ENCODE data around the gene MOCS3. TPM values are rescaled to one million over a fixed set of nuclear protein-coding genes. Genes with fewer than 3 reads are reported as not detected.
"Not testable (repeated sequence)": the region's sequence is repeated elsewhere in the genome, so short reads cannot be mapped to it uniquely, and the experiment has no call there.

Gene MOCS3
- total RNA-seq, 5 donors from 2014 or later (not counting 1 experiment from before 2014, with no cell fraction given) = 2.6 to 8.3 (median 7.6) TPM

DNA sequence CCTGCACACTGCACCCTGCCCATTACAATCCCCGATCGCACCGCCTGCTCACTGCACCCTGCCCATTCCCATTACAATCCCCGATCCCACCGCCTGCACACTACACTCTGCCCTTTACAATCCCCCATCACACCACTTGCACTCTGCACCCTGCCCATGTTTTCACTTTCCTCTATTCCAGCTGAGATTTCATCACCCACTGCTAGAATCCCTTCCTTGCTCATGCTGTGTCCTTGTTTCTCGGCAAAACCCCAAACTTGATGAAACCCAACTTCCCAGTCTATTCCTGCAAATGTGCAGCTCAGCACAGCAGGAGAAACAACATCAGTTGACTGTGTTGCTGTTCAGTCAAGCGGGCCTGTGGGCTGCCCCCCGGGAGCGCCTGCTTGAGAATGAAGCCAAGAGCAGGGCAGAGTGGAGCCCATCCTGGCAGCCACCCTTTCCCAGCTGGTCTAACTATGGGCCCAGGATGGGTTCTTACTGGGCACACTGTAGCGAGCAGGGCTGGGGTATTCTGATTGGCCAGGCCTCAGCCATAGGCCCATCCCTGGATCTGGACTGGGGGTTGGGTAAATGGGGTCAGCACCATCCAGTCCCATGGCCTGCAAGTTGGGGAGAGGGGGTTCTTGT is 17.2 kb downstream of the MOCS3 start:
- Histone ChIP-seq H3K4me3 (ENCODE audit: control insufficient read depth in 1 of 2, extremely low read depth in 1 of 2, low read length in 1 of 2) (no peak overlapping the region), H3K9me3 (no peaks in the 10 kb centered on the region), H3K27ac (ENCODE audit: low read length) (no peak overlapping the region), H3K36me3 (ENCODE audit: control insufficient read depth in 2 of 2, extremely low read depth in 1 of 2, insufficient read depth in 1 of 2, low read length in 1 of 2) (no peaks in the 10 kb centered on the region), H3K27me3 (replicated peaks in 1 of 2; ENCODE audit: control insufficient read depth in 2 of 2, extremely low read depth in 1 of 2, insufficient read depth in 2 of 2, low read length in 1 of 2) (peaks cover 0 to 27% of the 10 kb centered on the region in 2 experiments), H3K4me1 (ENCODE audit: control insufficient read depth in 1 of 2, extremely low read depth in 1 of 2, insufficient read depth in 2 of 2, low read length in 2 of 2) (no peaks in the 10 kb centered on the region)
- 94% methylated on average over 10 of the region's 10 CpGs for WGBS (ENCODE audit: insufficient coverage)
- Mint-ChIP-seq H3K27ac (no peak overlapping the region), H3K36me3 (no peaks in the 10 kb centered on the region), H3K4me1 (peaks cover 0 to 4% (median 2%) of the 10 kb centered on the region in 3 donors), H3K27me3 (peaks cover 35 to 41% of the 10 kb centered on the region in 2 donors), H3K4me3 (no peak overlapping the region), H3K9me3 (no peaks in the 10 kb centered on the region)
- CTCF ChIA-PET = no interaction called here
- POLR2A ChIA-PET = no interaction called here
- DNase-seq = no peak
- ATAC-seq (replicated peaks in 1 of 4) = no peak

DNA sequence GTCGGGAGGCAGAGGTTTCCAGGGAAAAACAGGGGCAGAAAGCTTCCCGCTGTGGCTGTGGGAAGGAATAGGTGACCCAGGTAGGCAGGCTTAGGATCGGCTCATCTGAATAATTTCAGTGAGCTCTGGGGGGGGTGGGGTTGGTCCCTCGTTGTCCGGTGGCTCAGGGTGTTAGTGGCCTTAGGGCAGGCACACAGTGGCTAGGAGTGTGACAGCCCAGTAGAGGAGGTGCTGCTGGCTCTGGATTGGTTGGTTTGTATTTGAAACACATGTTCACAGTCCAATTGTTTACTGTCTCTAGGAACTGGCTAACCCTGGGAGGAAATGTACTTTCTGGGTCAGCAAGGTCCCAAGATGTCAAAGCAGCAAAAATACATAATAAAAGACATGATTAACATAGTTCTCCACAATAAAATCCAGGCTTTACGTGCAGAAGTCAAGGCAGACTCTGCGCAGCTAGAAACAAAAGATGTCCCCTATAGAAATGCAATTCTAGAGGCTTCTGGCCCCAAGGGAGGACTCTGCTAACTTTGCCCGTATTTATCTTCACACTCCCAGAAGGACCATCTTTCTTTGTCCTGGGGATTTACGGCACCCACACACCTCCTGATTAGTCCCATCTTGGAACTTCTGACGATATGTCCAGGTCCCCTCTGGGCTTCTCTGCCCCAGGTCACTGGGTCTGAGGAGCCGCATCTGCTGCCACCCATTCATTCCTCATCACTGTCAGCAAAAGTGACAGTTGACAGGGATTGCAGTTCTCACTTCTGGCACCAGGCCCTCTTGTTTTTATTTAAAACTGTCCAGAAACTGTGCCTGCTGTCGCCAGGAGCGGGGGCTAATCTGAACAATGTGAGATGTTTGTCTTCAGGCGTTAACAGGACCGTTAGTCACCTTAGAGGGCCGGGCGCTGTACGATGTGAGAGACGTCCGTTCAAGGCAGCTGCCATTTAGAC is 18.7 kb downstream of the MOCS3 start:
- ChIA-PET POLR2A (interaction anchor here in 1 of 2 donors (0.6 kb wide), 1 partner anchor 894 kb away, joined by 3 read pairs; no protein-coding TSS in a partner anchor), CTCF (interaction anchor here in 1 of 2 donors (0.6 kb wide), 1 partner anchor 255 kb away, joined by 4 read pairs; no protein-coding TSS in a partner anchor)
- Histone ChIP-seq H3K4me1 (ENCODE audit: control insufficient read depth in 1 of 2, extremely low read depth in 1 of 2, insufficient read depth in 2 of 2, low read length in 2 of 2) (peaks cover 0 to 4% of the 10 kb centered on the region in 2 experiments), H3K9me3 (no peaks in the 10 kb centered on the region), H3K27me3 (replicated peaks in 1 of 2; ENCODE audit: control insufficient read depth in 2 of 2, extremely low read depth in 1 of 2, insufficient read depth in 2 of 2, low read length in 1 of 2) (peaks cover 0 to 36% of the 10 kb centered on the region in 2 experiments), H3K27ac (ENCODE audit: low read length) (no peak overlapping the region), H3K4me3 (ENCODE audit: control insufficient read depth in 1 of 2, extremely low read depth in 1 of 2, low read length in 1 of 2) (no peak overlapping the region), H3K36me3 (ENCODE audit: control insufficient read depth in 2 of 2, extremely low read depth in 1 of 2, insufficient read depth in 1 of 2, low read length in 1 of 2) (no peaks in the 10 kb centered on the region)
- ATAC-seq (replicated peaks in 1 of 4) (no peak), DNase-seq (no peak)
- Mint-ChIP-seq H3K4me1 (peaks cover 4% of the 10 kb centered on the region in 3 donors), H3K27me3 (peaks cover 40 to 47% of the 10 kb centered on the region in 2 donors), H3K4me3 (no peak overlapping the region), H3K36me3 (no peaks in the 10 kb centered on the region), H3K9me3 (no peaks in the 10 kb centered on the region), H3K27ac (no peak overlapping the region)
- 77% methylated on average over 17 of the region's 20 CpGs for WGBS (ENCODE audit: insufficient coverage)

DNA sequence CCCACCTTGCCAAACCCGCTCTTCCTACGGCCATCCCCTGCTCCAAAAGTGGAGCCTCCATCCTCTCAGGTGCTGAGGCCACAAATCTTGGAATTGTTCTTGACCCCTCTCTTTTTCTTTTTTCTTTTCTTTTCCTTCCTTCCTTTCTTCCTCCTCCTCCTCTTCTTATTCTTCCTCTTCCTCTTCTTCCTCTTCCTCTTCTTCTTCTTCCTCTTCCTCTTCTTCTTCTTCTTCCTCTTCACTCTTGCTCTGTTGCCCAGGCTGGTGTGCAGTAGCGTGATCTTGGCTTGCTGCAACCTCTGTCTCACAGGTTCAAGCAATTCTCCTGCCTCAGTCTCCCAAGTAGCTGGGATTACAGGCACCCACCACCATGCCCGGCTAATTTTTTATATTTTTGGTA is 19.9 kb downstream of the MOCS3 start:
- WGBS (ENCODE audit: insufficient coverage) = 100% methylated on average over 2 of the region's 4 CpGs

DNA sequence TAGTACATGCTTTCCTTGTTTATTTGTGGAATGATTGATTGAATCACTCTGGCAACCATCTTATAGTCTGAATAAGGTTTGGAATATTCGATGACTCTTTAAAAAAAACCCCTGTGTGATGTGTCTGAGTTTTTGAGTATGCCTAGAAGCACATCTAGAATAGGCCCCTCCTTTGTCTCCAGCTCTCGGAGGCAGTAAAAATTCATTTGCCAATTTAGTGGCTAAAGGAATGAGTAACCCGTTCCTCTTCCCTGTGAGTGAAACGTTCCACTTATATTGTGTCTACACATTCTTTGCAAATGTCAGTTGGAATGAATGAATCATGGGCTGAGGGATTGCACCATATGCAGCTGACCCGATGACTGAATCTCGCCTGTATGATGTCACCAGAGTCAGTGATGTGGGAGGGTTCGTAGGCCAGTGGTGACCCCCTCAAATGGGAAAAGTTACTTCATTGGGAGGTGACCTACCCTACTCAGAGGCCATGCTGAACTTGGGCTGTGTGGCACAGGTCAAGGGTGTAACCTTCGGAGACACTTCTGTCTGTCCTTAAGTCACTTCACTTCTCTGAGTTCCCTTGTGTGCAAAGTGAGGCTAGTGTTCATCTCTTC is 21.6 kb downstream of the MOCS3 start:
- H3K27ac Mint-ChIP-seq = no peak overlapping the region

More for the DNA sequence above, 19.9 kb downstream of the MOCS3 start:
- peaks cover 40 to 48% of the 10 kb centered on the region in 2 donors for H3K27me3 Mint-ChIP-seq
- H3K4me1 Mint-ChIP-seq; H3K4me3 ChIP-seq (ENCODE audit: control insufficient read depth in 1 of 2, extremely low read depth in 1 of 2, low read length in 1 of 2); H3K4me3 Mint-ChIP-seq; CTCF ChIA-PET; ATAC-seq (replicated peaks in 1 of 4); POLR2A ChIA-PET; H3K36me3 Mint-ChIP-seq; H3K36me3 ChIP-seq (ENCODE audit: control insufficient read depth in 2 of 2, extremely low read depth in 1 of 2, insufficient read depth in 1 of 2, low read length in 1 of 2); DNase-seq; H3K9me3 Mint-ChIP-seq; H3K9me3 ChIP-seq; H3K27ac Mint-ChIP-seq; H3K27ac ChIP-seq (ENCODE audit: low read length); H3K4me1 ChIP-seq (ENCODE audit: control insufficient read depth in 1 of 2, extremely low read depth in 1 of 2, insufficient read depth in 2 of 2, low read length in 2 of 2): not testable (repeated sequence)
- H3K27me3 ChIP-seq (replicated peaks in 1 of 2; ENCODE audit: control insufficient read depth in 2 of 2, extremely low read depth in 1 of 2, insufficient read depth in 2 of 2, low read length in 1 of 2) = peaks cover 0 to 38% of the 10 kb centered on the region in 2 experiments

DNA sequence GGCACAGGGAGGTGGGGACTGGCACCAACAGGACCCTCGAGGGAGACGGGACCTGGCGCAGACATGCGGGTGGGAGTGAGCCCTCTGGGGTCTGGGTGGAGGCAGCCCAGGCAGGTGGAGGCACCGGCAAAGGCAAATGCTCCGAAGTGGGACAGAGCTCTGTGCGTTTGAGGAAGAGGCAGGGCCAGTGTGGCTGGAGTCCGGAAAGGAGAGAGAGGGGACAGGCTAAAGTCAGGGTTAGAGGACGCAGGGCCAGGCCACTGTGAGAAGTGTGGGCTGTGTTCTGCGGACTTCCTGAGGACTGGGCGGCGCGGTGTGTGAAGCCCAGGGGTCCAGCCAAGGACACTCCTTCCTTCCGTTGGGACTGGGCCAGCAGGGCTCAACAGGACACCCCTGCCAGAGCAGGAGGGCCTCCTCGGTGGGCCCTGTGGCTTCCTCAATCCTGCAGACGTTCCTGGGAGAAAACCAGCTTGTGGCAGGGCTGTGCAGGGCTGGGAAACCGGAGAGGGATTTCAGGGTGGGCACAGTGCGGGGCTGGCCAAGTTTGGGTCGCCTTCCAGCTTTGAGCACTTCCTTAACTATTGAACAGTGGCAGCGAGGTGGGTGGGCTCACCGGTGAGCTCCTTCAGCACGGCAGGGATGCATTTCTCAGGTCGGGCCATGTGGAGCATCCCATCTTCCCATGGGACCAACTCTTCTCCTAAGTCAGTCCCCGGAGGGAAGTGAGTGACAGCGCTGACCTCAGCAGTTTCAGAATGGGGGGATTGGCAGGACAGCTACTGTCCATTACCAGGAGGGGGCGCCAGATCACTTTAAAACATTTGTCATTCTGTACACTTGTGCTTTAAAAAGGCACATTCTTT is 22.5 kb downstream of the MOCS3 start:
- Mint-ChIP-seq H3K36me3 (no peaks in the 10 kb centered on the region), H3K4me3 (no peak overlapping the region), H3K9me3 (no peaks in the 10 kb centered on the region), H3K27me3 (peaks cover 36 to 54% of the 10 kb centered on the region in 2 donors), H3K4me1 (peaks cover 4% of the 10 kb centered on the region in 3 donors), H3K27ac (no peak overlapping the region)
- CTCF ChIA-PET = interaction anchor here in 1 of 2 donors (0.5 to 1.8 kb wide), 3 partner anchors 8 to 1642 kb away, joined by 3 to 5 read pairs (median 3); no protein-coding TSS in a partner anchor
- Histone ChIP-seq H3K9me3 (no peaks in the 10 kb centered on the region), H3K27ac (ENCODE audit: low read length) (no peak overlapping the region), H3K4me1 (ENCODE audit: control insufficient read depth in 1 of 2, extremely low read depth in 1 of 2, insufficient read depth in 2 of 2, low read length in 2 of 2) (peaks cover 0 to 4% of the 10 kb centered on the region in 2 experiments), H3K36me3 (ENCODE audit: control insufficient read depth in 2 of 2, extremely low read depth in 1 of 2, insufficient read depth in 1 of 2, low read length in 1 of 2) (no peaks in the 10 kb centered on the region), H3K27me3 (replicated peaks in 1 of 2; ENCODE audit: control insufficient read depth in 2 of 2, extremely low read depth in 1 of 2, insufficient read depth in 2 of 2, low read length in 1 of 2) (peaks cover 0 to 37% of the 10 kb centered on the region in 2 experiments), H3K4me3 (ENCODE audit: control insufficient read depth in 1 of 2, extremely low read depth in 1 of 2, low read length in 1 of 2) (no peak overlapping the region)
- peak in 32 of 35 experiments; percentile 5 to 76 (median 55) for DNase-seq
- 53% methylated on average over 19 of the region's 26 CpGs for WGBS (ENCODE audit: insufficient coverage)
- peak; percentile 42 to 53 (median 46) for ATAC-seq (replicated peaks in 1 of 4)
- POLR2A ChIA-PET = interaction anchor here in 1 of 2 donors (1.0 kb wide), 1 partner anchor 41 kb away, joined by 3 read pairs; no protein-coding TSS in a partner anchor

More for the DNA sequence above, 21.6 kb downstream of the MOCS3 start:
- ATAC-seq (replicated peaks in 1 of 4) (no peak), DNase-seq (no peak)
- H3K4me1 ChIP-seq (ENCODE audit: control insufficient read depth in 1 of 2, extremely low read depth in 1 of 2, insufficient read depth in 2 of 2, low read length in 2 of 2) = peaks cover 0 to 4% of the 10 kb centered on the region in 2 experiments
- POLR2A ChIA-PET = no interaction called here
- peaks cover 4% of the 10 kb centered on the region in 3 donors for H3K4me1 Mint-ChIP-seq
- no peak overlapping the region for H3K4me3 ChIP-seq (ENCODE audit: control insufficient read depth in 1 of 2, extremely low read depth in 1 of 2, low read length in 1 of 2)
- no peaks in the 10 kb centered on the region for H3K9me3 Mint-ChIP-seq
- no peak overlapping the region for H3K27ac ChIP-seq (ENCODE audit: low read length)
- WGBS (ENCODE audit: insufficient coverage) = 56% methylated on average over 1 of the region's 8 CpGs
- CTCF ChIA-PET = no interaction called here
- H3K4me3 Mint-ChIP-seq = no peak overlapping the region
- peaks cover 43 to 57% of the 10 kb centered on the region in 2 donors for H3K27me3 Mint-ChIP-seq
- no peaks in the 10 kb centered on the region for H3K9me3 ChIP-seq
- H3K36me3 Mint-ChIP-seq = no peaks in the 10 kb centered on the region
- H3K36me3 ChIP-seq (ENCODE audit: control insufficient read depth in 2 of 2, extremely low read depth in 1 of 2, insufficient read depth in 1 of 2, low read length in 1 of 2) = no peaks in the 10 kb centered on the region
- peaks cover 0 to 43% of the 10 kb centered on the region in 2 experiments for H3K27me3 ChIP-seq (replicated peaks in 1 of 2; ENCODE audit: control insufficient read depth in 2 of 2, extremely low read depth in 1 of 2, insufficient read depth in 2 of 2, low read length in 1 of 2)

Measured in T-cell (primary cell).